HL-60 (cell line): ENCODE measurements around the gene ALKBH5.

Experiments used
- GABPA ChIP-seq: IDR thresholded peaks from 2 replicates; pipeline ENCODE4 v1.6.1; 2012; ENCODE audit warnings: low read depth
- POLR2AphosphoS5 ChIP-seq: IDR thresholded peaks from 2 replicates; pipeline ENCODE4 v1.6.1; 2012; ENCODE audit warnings: low read depth
- SPI1 ChIP-seq: IDR thresholded peaks from 2 replicates; pipeline ENCODE4 v1.6.1; 2012; ENCODE audit warnings: low read depth, mild to moderate bottlenecking, borderline replicate concordance
- TF ChIP-seq, protein P1 (sequence below): IDR thresholded peaks from one replicate; pipeline ENCODE4 v1.5.1; 2011; ENCODE audit warnings: low read length, control low read depth, inconsistent platforms; ENCODE audit not compliant: insufficient read depth
- TF ChIP-seq, protein P2 (sequence below): IDR thresholded peaks from 2 replicates; pipeline ENCODE4 v1.6.1; 2012; ENCODE audit warnings: low read depth; ENCODE audit not compliant: insufficient replicate concordance

DNA sequence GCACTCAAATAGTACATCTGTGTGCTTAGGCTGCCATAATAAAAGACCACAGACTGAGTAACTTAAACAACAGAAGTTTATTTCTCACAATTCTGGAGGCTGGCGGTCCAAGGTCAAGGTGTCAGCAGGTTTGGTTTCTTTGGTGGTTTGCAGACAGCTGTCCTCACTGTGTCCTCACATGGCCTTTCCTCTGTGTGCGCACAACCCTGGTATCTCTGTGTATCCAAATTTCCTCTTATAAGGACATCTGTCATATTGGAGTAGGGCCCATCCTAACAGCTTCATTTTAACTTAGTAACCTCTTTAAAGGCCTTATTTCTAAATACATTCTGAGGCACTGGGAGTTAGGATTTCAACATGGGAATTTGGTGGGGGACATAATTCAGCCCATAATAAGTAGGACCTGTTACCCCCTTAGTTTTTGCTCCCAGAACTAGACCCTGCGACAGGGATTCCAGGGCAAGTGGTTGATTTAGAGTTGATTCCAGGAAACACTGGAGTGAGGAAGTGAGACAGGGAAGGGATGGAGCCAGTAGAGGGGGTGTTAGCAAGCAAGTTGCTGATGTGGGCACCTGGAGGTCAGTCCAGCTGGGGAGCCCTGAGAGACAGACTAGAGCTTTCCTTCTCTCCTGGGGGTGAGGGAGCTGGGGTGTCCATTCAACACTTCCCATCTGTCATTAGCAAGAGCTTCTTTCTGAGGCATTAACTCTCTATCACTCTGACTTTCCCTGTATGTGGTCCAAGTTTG, 10.9 kb upstream of the ALKBH5 start:
- TF ChIP-seq, protein P1, sequence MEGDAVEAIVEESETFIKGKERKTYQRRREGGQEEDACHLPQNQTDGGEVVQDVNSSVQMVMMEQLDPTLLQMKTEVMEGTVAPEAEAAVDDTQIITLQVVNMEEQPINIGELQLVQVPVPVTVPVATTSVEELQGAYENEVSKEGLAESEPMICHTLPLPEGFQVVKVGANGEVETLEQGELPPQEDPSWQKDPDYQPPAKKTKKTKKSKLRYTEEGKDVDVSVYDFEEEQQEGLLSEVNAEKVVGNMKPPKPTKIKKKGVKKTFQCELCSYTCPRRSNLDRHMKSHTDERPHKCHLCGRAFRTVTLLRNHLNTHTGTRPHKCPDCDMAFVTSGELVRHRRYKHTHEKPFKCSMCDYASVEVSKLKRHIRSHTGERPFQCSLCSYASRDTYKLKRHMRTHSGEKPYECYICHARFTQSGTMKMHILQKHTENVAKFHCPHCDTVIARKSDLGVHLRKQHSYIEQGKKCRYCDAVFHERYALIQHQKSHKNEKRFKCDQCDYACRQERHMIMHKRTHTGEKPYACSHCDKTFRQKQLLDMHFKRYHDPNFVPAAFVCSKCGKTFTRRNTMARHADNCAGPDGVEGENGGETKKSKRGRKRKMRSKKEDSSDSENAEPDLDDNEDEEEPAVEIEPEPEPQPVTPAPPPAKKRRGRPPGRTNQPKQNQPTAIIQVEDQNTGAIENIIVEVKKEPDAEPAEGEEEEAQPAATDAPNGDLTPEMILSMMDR, result no peak
- TF ChIP-seq POLR2AphosphoS5, result no peak
- no peak for TF ChIP-seq SPI1
- TF ChIP-seq, protein P2, sequence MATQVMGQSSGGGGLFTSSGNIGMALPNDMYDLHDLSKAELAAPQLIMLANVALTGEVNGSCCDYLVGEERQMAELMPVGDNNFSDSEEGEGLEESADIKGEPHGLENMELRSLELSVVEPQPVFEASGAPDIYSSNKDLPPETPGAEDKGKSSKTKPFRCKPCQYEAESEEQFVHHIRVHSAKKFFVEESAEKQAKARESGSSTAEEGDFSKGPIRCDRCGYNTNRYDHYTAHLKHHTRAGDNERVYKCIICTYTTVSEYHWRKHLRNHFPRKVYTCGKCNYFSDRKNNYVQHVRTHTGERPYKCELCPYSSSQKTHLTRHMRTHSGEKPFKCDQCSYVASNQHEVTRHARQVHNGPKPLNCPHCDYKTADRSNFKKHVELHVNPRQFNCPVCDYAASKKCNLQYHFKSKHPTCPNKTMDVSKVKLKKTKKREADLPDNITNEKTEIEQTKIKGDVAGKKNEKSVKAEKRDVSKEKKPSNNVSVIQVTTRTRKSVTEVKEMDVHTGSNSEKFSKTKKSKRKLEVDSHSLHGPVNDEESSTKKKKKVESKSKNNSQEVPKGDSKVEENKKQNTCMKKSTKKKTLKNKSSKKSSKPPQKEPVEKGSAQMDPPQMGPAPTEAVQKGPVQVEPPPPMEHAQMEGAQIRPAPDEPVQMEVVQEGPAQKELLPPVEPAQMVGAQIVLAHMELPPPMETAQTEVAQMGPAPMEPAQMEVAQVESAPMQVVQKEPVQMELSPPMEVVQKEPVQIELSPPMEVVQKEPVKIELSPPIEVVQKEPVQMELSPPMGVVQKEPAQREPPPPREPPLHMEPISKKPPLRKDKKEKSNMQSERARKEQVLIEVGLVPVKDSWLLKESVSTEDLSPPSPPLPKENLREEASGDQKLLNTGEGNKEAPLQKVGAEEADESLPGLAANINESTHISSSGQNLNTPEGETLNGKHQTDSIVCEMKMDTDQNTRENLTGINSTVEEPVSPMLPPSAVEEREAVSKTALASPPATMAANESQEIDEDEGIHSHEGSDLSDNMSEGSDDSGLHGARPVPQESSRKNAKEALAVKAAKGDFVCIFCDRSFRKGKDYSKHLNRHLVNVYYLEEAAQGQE, result no peak
- no peak for TF ChIP-seq GABPA
